ENCODE data around the gene ZNF544. TPM values are rescaled to one million over a fixed set of nuclear protein-coding genes. Genes with fewer than 3 reads are reported as not detected.

Gene ZNF544
- total RNA-seq, 1 donor from 2014 or later, result 39.0 TPM

DNA sequence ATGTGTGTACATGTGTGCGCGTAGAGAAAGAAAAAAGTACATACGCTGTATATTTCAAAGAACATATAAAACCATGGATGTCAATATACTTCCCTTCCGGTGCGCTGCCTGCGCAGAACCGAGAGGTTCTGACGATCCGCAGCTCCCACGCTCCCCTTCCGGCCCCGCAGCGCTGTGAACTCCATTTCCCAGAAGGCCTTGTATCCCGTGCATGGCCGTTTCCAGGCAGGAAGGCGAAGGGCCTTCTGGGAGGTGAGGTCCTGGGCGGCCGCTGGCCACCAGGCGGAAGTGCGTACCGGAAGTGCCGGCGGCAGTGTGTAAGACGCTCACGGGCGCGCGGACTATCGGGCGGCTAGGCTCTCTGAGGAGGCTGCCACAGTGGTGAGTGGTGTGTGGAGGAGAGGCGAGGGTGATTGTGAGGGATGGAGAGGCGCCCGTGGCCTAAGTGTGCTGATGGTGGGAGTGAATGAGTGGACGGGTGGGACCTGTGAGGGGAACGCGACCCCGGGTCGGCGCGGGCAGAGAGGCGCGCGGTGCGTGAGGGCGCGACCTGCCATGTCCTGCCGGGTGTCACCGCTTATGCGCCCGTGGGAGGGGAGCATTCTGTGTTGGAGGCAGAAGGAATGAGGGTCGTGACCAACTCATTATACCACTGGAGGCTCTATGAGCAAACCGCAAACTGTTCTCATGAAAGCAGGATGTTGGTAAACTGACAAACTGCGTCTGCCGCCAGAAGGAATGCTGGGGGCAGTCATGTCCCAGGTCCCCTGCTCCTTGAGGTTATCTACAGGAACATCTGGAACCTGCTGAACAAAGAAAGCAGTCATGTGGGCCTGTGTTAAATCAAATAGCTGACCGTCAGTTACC, 76.6 kb downstream of the ZNF544 start, which contains the start of gene ERVK3-1:
Gene ERVK3-1 (plus strand): TSS at position 313 of the 867 bp plus-strand sequence. CDS start 6,792 bp downstream, outside the sequence.
- DNase-seq (ENCODE audit: low read depth in 2 of 2), result peak; percentile 95 to 98

DNA sequence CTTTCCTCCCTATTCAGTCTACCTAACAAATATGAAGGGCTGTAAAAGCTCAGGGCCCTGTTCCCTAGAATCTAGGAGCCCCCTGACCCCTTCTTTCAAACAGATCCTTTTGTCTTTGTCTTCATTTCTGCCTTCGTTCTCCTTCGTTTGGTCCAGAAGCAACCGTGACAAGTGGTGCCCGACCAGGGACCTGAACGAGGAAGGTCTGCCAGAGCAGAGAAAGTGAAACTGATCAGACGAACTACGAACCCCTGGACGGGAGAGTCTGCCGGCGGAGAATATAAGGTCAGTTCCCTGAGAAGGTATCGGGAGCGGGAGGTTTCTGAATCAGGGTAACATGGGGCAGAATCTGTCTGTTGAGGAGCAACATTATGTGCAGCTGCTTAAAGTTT, 77.2 kb downstream of the ZNF544 start:
- DNase-seq (ENCODE audit: low read depth in 2 of 2), result no peak

GRCh38 chr19:58307736-58308135, 79.0 kb downstream of the ZNF544 start:
- no peak for DNase-seq (ENCODE audit: low read depth in 2 of 2)

GRCh38 chr19:58310685-58311084, 82.0 kb downstream of the ZNF544 start:
- peak in 1 of 2 donors; percentile 33 for DNase-seq (ENCODE audit: low read depth in 2 of 2)

- no peak for DNase-seq (ENCODE audit: low read depth in 2 of 2)
Measured at GRCh38 chr19:58311345-58311865, 82.7 kb downstream of the ZNF544 start.

Other genes starting within 250 kb of the ZNF544 start
- gene ZNF606, start 226.1 kb upstream of the ZNF544 start, total RNA-seq, result 4.1 and 9.4 TPM in 2 replicates
- not detected in 2 replicates for gene ZSCAN1, start 194.9 kb upstream of the ZNF544 start, total RNA-seq
- gene ZNF135, start 169.6 kb upstream of the ZNF544 start, total RNA-seq, result 0.64 and 1.8 TPM in 2 replicates
- gene ZSCAN18, start 130.7 kb upstream of the ZNF544 start, total RNA-seq, result 10.5 and 25.8 TPM in 2 replicates
- gene ZNF329, start 78.1 kb upstream of the ZNF544 start, total RNA-seq, result 7.3 and 10.1 TPM in 2 replicates
- gene ZNF274, start 45.9 kb upstream of the ZNF544 start, total RNA-seq, result 9.6 and 13.5 TPM in 2 replicates
- 3.0 and 4.8 TPM in 2 replicates for gene ZNF8, start 50.0 kb downstream of the ZNF544 start, total RNA-seq
- gene ERVK3-1, start 76.5 kb downstream of the ZNF544 start, total RNA-seq, result 11.4 and 18.7 TPM in 2 replicates
- 1.7 and 2.4 TPM in 2 replicates for gene ZSCAN22, start 98.1 kb downstream of the ZNF544 start, total RNA-seq
- 4.3 and 5.4 TPM in 2 replicates for gene A1BG, start 124.6 kb downstream of the ZNF544 start, total RNA-seq
- gene ZNF497, start 133.8 kb downstream of the ZNF544 start, total RNA-seq, result 0.51 and 0.89 TPM in 2 replicates
- 1.7 and 3.7 TPM in 2 replicates for gene ZNF837, start 152.1 kb downstream of the ZNF544 start, total RNA-seq
- 2,588 and 2,654 TPM in 2 replicates for gene RPS5, start 158.4 kb downstream of the ZNF544 start, total RNA-seq
- not detected in 2 replicates for gene RNF225, start 166.7 kb downstream of the ZNF544 start, total RNA-seq
- gene ZNF584, start 179.7 kb downstream of the ZNF544 start, total RNA-seq, result 7.7 and 9.5 TPM in 2 replicates
- gene ZNF132, start 211.2 kb downstream of the ZNF544 start, total RNA-seq, result 4.1 and 6.2 TPM in 2 replicates
- gene ZNF324B, start 222.7 kb downstream of the ZNF544 start, total RNA-seq, result 6.0 and 7.6 TPM in 2 replicates
- 8.9 and 12.4 TPM in 2 replicates for gene ZNF324, start 238.2 kb downstream of the ZNF544 start, total RNA-seq
- gene ZNF446, start 247.4 kb downstream of the ZNF544 start, total RNA-seq, result 3.2 and 5.7 TPM in 2 replicates

All from dermis microvascular lymphatic vessel endothelial cell (primary cell).